Activated CD8-positive, alpha-beta T cell treated with anti-CD3 and anti-CD28 coated beads, Interleukin-2, amount 10 ng/mL, durations not matched to agents 7 days and 5 days (primary cell): ENCODE results near the gene SMTNL2. TPM values are rescaled to one million over a fixed set of nuclear protein-coding genes. Genes with fewer than 3 reads are reported as not detected.

Experiments used
- ATAC-seq: fragments of 150-1000 bp; cut with Tn5 transposase; one replicate; pipeline ENCODE4 v1.10.0; 2021; ENCODE audit warnings: moderate library complexity
- CTCF ChIA-PET: fragments of 350-600 bp; sonication (Branson Sonifier 250); formaldehyde crosslinking; loops from one replicate; lab custom pipeline; 2021; ENCODE audit warnings: antibody characterized with exemption; lab: Charles Lee
- POLR2A ChIA-PET: fragments of 350-600 bp; sonication (Branson Sonifier 250); formaldehyde crosslinking; loops from one replicate; lab custom pipeline; 2021; ENCODE audit warnings: antibody characterized with exemption; lab: Charles Lee
- DNase-seq: peaks from one replicate; pipeline ENCODE4 v3.0.0-alpha.2; 2020
- H3K27ac Mint-ChIP-seq: one replicate; pipeline ENCODE4 v1.8.0; 2021; ENCODE audit warnings: mild to moderate bottlenecking, mixed read lengths
- H3K27me3 Mint-ChIP-seq: one replicate; pipeline ENCODE4 v1.8.0; 2021; ENCODE audit warnings: low read depth, mixed read lengths
- H3K36me3 Mint-ChIP-seq: one replicate; pipeline ENCODE4 v1.8.0; 2021; ENCODE audit warnings: low read depth, mixed read lengths
- H3K4me1 Mint-ChIP-seq: one replicate; pipeline ENCODE4 v1.8.0; 2021; ENCODE audit warnings: low read depth, mixed read lengths
- H3K4me3 Mint-ChIP-seq: one replicate; pipeline ENCODE4 v1.8.0; 2021; ENCODE audit warnings: mild to moderate bottlenecking, mixed read lengths
- H3K9me3 Mint-ChIP-seq: one replicate; pipeline ENCODE4 v1.8.0; 2022; ENCODE audit warnings: mixed read lengths; ENCODE audit not compliant: insufficient read depth
- total RNA-seq, 2 experiments: library from RNA; stranded (reverse); gene quantifications; one replicate each; pipeline ENCODE4 v1.2.3, GENCODE V29; 2021

Gene SMTNL2
- total RNA-seq, 2 experiments from 2014 or later = not detected

DNA sequence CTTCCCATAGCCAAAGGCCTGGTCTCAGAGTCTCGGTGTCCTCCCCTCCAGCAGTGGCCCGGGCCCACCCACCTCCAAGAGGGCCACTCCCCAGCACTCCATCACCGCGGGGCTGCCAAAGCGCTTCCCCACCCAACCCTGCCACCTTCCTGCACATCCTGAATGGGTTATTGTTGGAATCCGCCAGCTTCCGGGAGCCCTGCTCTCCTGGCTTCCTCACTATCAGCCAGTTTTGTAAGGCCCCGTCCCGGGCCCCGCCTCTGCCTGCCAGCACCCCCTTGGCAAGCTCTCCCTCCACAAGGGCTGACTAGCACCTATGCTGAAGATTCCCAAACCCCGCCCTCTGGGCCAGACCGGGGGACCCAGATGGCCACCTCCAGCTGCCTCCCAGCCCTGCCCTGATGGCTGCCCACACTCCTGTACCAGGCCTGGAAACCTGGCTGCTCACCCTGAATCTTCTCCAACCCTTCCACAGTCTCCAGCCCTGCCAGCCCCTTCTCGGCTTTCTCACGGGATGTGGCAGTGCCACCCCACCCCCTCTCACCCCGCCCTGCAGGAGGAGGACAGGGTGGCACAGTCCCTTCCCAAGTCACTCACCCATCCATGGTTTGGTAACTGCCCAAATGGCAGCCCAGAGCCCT, 43.5 kb upstream of the SMTNL2 start:
- ATAC-seq (no peak), DNase-seq (no peak)
- Mint-ChIP-seq H3K4me3 (no peak overlapping the region), H3K36me3 (peaks cover 18% of the 10 kb centered on the region), H3K4me1 (peaks cover 2% of the 10 kb centered on the region), H3K27ac (no peak overlapping the region), H3K9me3 (no peaks in the 10 kb centered on the region), H3K27me3 (no peaks in the 10 kb centered on the region)
- ChIA-PET POLR2A (no interaction called here), CTCF (interaction anchor here (1.1 kb wide), 1 partner anchor 120 kb away, joined by 3 read pairs; no protein-coding TSS in a partner anchor)

DNA sequence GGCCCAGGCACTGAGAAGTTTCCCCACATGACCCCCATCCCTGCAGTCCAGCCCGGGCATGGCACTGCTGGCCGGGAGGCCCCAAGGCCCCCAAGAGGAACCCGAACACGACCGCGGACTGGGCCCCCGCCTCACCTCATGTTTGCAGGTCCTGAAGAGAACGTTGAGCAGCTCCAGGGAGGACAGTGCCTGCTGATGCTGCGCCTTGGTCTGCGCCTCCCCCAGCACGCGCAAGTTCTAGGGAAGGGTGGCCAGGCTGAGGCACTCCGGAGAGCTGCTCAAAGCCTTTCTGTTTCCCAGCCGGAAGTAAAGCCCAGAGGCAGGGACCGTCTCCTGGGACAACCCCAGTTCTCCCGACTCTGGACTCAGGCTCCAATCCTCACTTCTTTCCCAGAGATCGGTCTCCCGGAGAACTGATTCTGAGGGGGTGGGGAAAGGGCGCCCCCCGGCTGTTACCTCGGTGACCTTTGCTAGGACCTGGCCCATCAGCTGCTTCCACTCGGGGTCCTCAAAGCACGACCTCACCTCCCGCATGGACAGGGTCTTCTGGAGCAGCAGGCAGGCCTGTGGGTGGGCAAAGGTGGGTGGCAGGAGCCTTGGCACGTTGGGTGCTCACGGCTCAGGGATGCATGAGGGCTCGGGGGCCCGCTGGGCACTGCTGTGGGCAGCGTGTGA, 42.9 kb upstream of the SMTNL2 start:
- H3K4me3 Mint-ChIP-seq = no peak overlapping the region
- peaks cover 18% of the 10 kb centered on the region for H3K36me3 Mint-ChIP-seq
- ChIA-PET CTCF (interaction anchor here (1.1 kb wide), 1 partner anchor 121 kb away, joined by 3 read pairs; no protein-coding TSS in a partner anchor), POLR2A (no interaction called here)
- H3K4me1 Mint-ChIP-seq = peaks cover 2% of the 10 kb centered on the region
- no peak overlapping the region for H3K27ac Mint-ChIP-seq
- ATAC-seq = no peak
- no peaks in the 10 kb centered on the region for H3K27me3 Mint-ChIP-seq
- DNase-seq = no peak
- no peaks in the 10 kb centered on the region for H3K9me3 Mint-ChIP-seq

DNA sequence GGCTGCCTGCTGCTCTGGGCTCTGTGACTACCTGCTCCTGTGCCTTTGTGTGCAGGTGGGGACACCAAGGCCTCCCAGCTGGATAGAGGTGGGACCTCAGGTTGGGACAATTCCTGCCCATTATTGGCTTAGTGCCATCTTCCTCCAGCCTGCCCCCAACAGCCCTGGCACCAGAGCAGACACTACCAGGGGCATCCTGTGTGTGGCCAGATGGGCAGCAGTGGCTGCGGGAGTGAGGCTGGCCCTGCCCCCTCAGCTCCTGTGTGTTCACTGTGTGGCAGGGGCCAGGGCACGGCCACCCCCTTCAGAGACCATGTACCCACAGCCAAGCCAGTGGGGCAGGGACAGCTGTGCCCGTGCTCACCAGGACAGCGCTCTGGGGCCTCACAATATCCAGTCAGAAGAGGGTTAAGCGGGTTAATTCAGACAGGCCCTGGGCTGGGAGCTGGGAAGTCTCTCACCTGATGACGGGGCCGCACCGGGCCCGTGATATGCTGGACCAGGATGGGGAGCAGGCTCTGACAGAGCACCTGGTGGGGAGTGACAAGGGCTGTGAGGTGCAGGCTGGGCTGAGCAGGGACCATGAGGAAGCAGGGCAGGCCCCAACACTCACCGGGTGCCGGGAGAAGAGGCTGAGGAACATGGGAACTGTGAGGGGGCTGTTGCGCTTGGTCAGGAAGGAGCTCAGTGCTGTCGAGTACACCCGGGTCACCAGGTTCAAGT, 42.2 kb upstream of the SMTNL2 start:
- Mint-ChIP-seq H3K4me1 (peaks cover under 1% of the 10 kb centered on the region), H3K36me3 (peaks cover 23% of the 10 kb centered on the region), H3K27ac (no peak overlapping the region), H3K27me3 (no peaks in the 10 kb centered on the region), H3K4me3 (no peak overlapping the region), H3K9me3 (no peaks in the 10 kb centered on the region)
- DNase-seq (no peak), ATAC-seq (no peak)
- ChIA-PET POLR2A (no interaction called here), CTCF (no interaction called here)

DNA sequence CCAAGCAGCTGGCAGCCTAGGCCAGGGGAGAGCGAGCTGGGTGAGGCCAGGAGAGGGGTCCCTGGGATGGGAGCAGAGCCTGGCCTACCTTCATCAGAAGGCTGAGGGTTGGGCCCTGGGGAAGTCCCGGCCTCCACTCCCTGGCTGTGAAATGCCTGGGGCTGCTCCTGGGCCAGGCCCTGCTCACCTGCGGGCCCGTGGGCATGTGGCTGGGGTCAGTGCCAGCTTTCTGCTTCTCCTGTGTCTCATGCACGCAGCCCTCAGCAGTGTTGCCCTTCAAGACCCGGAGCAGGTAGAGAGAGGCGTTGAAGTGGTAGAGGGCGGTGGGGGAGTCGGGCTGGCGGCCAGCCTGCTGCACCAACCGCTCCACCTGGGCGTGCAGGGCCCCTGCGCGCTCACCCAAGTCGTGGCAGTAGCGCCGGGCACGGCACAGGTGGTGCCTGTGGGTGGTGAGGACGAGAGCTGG, 41.6 kb upstream of the SMTNL2 start:
- Mint-ChIP-seq H3K27me3 (no peaks in the 10 kb centered on the region), H3K4me3 (no peak overlapping the region), H3K36me3 (peaks cover 25% of the 10 kb centered on the region), H3K27ac (no peak overlapping the region), H3K4me1 (no peaks in the 10 kb centered on the region), H3K9me3 (no peaks in the 10 kb centered on the region)
- ATAC-seq (no peak), DNase-seq (no peak)
- POLR2A ChIA-PET = no interaction called here
- CTCF ChIA-PET = no interaction called here

DNA sequence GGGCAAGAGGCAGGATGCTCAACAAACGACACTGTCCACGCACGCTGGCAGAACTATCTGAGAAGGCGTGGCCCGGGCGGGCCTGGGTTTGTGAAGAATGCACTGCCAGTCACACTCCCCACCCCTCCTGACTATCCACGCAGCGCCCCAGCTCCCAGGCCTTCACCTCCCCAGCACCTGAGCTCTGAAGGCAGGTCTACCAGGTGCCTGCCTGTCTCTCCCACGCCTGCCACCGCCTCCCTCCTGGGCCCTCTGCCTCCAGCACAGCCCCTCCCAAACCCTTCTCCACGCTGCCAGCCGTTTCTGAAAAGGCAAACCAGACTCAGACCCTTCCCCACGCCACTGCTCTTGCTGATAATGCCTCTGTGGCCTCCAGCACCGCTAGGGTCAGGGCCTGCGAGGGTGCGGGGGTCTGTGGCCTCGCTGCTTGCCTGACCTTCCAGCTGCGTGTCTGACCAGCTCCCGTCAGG, 40.7 kb upstream of the SMTNL2 start:
- POLR2A ChIA-PET = no interaction called here
- H3K27ac Mint-ChIP-seq = no peak overlapping the region

DNA sequence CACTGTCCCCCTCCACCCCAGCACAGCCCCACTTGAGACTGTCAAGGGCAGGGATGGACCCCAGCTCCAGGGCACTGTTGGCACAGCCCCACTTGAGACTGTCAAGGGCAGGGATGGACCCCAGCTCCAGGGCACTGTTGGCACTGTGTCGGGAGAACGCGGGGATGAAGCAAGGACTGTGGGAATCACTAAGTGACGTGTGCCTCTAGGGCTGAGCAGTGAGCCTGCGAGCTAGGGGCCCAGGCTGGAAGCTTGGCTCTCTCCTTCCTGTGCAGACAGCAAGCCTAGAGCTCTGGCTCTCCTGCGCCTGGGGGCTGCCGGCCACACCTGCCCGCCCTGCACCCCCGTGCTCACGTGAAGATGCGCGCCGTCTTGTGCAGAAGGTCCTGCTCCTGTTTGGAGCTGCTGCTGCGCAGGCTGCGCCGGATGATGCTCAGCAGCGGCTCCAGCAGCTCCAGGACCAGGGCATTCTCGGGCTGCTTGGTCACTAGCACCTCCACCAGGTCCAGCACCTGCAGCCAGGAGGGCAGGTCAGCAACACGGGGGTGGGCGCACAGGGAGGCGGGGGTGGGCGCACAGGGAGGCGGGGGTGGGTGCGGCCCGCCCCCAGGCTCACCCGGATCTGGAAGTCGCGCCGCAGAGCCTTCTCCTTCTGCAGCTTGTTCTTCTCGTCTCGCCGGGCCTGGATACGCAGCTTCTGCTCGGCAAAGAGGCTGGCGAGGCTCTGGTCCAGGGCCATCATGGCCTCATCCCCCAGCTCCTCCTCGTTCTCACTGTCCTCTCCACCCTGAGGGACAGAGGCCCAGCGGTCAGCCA, 40.0 kb upstream of the SMTNL2 start:
- H3K27me3 Mint-ChIP-seq = no peaks in the 10 kb centered on the region
- ChIA-PET POLR2A (no interaction called here), CTCF (interaction anchor here (1.3 kb wide), 1 partner anchor 124 kb away, joined by 6 read pairs; no protein-coding TSS in a partner anchor)
- no peaks in the 10 kb centered on the region for H3K4me1 Mint-ChIP-seq
- H3K9me3 Mint-ChIP-seq = no peaks in the 10 kb centered on the region
- DNase-seq (no peak), ATAC-seq (no peak)
- peaks cover 29% of the 10 kb centered on the region for H3K36me3 Mint-ChIP-seq
- no peak overlapping the region for H3K4me3 Mint-ChIP-seq
- no peak overlapping the region for H3K27ac Mint-ChIP-seq

More for the DNA sequence above, 40.7 kb upstream of the SMTNL2 start:
- H3K27me3 Mint-ChIP-seq = no peaks in the 10 kb centered on the region
- no peaks in the 10 kb centered on the region for H3K9me3 Mint-ChIP-seq
- CTCF ChIA-PET = no interaction called here
- no peak overlapping the region for H3K4me3 Mint-ChIP-seq
- no peak for DNase-seq
- no peak for ATAC-seq
- peaks cover 27% of the 10 kb centered on the region for H3K36me3 Mint-ChIP-seq
- H3K4me1 Mint-ChIP-seq = no peaks in the 10 kb centered on the region

DNA sequence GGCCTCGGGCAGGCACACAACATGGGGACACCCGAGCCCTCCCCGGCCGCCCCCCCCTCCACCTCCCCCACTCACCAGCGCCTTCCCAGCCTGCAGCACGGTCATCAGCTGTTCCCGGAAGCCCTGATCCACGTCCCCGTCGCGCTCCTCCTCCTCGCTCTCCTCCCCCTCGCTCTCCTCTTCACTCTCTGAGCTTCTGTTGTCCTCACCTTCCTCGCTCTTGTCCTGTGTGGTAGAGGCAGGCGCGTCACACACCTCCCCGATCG, 39.4 kb upstream of the SMTNL2 start:
- Mint-ChIP-seq H3K9me3 (no peaks in the 10 kb centered on the region), H3K4me1 (no peaks in the 10 kb centered on the region), H3K27me3 (no peaks in the 10 kb centered on the region), H3K36me3 (peaks cover 29% of the 10 kb centered on the region), H3K4me3 (no peak overlapping the region), H3K27ac (no peak overlapping the region)
- no peak for DNase-seq
- ATAC-seq = no peak
- CTCF ChIA-PET = interaction anchor here (1.3 kb wide), 1 partner anchor 124 kb away, joined by 6 read pairs; no protein-coding TSS in a partner anchor
- POLR2A ChIA-PET = interaction anchor here (0.6 kb wide), 1 partner anchor 64 kb away, joined by 3 read pairs; no protein-coding TSS in a partner anchor

DNA sequence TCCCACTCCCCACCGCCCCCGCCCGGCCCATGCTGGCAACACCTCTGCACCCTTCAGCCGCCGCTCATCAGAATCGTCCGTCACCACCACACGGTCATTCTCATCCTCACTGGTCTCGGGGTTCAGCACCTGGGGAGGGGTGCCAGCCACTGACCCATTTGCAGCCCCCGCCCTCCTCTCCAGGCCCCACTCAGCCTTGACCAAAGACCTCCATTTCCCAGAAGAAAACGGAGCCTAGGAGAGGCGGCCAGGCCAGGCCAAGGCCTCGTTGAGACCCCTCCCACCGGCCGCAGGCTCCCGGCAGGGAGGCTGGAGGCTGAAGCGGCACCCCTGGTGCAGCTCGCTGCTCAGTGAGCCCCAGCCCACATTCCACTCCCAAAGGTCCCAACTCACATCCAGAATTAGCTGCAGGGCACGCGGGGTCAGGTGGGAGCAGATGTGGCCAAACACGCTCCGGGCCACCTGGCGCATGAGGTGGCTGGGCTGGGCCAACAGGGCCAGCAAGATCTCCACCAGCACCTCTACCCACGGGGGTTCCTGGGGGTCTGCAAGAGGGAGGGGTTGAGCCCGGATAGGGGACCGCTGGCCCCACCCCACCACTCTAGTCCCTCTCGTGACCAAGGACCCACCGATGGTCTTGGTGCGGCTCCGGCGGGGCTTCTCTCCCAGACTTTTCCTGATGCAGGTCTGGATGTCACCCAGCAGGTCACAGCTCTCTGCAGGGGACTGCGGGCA, 38.9 kb upstream of the SMTNL2 start:
- no peak overlapping the region for H3K27ac Mint-ChIP-seq
- ChIA-PET CTCF (interaction anchor here (1.3 kb wide), 1 partner anchor 125 kb away, joined by 6 read pairs; no protein-coding TSS in a partner anchor), POLR2A (interaction anchor here (0.6 kb wide), 1 partner anchor 64 kb away, joined by 3 read pairs; no protein-coding TSS in a partner anchor)
- peaks cover 34% of the 10 kb centered on the region for H3K36me3 Mint-ChIP-seq
- no peak for ATAC-seq
- DNase-seq = no peak
- H3K9me3 Mint-ChIP-seq = no peaks in the 10 kb centered on the region
- no peak overlapping the region for H3K4me3 Mint-ChIP-seq
- no peaks in the 10 kb centered on the region for H3K27me3 Mint-ChIP-seq
- no peaks in the 10 kb centered on the region for H3K4me1 Mint-ChIP-seq

DNA sequence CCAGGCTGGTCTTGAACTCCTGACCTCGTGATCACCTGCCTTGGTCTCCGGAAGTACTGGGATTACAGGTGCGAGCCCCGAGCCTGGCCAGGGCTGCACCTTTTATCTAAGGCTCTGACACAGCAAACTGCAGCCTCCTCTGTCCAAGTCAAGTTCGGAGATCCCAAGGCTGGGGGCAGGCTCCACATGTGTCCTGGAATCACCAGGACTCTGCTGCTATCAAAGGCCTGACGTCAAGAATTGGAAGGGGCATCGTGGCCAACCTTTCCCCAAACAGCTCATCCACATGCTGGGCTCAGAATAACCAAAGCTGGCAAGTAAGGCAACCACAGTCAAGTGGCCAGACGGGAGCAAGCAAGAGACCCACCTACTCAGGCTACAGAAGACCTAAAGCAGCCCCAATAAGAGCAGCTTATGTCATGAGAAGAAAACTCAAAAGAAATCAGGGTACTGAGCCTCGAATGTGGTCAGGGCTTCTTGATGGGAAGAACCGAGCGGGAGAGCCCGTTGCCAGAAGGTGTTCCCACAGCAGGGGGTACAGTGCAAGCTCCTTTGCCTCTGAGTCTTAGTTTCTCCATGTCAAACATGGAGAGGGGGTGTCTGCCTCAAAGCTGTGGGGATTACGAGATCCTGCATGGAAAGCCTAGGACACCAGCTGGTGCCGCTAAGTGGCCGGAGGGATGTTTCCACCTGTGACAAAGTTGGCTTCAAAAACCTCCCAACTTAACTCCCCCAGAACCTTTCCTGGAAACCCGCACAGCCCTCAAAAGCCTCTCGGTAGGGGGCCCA, 37.0 kb upstream of the SMTNL2 start:
- POLR2A ChIA-PET = interaction anchor here (0.7 kb wide), 1 partner anchor 62 kb away, joined by 3 read pairs; no protein-coding TSS in a partner anchor
- H3K9me3 Mint-ChIP-seq = no peaks in the 10 kb centered on the region
- H3K36me3 Mint-ChIP-seq = peaks cover 43% of the 10 kb centered on the region

DNA sequence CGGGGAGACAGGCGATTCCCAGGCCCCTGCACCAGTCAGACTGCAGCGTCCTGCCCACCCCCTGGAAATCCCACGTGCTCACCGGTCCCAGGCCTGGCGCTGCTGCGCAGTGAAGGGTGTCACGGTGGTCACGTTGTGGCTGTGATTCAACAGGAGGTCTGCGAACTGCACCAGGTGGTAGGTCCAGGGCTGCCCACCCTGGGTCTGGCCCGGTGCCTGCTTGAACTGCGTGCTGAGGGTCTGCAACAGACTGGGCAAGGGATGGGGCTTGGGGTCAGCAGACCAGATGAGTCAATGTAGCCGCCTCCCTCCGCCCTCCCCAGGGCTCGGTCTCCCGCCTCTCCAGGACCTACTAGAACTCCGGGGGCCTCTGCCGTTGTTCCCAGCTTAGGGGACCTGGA, 36.3 kb upstream of the SMTNL2 start:
- no peak overlapping the region for H3K27ac Mint-ChIP-seq
- peaks cover 43% of the 10 kb centered on the region for H3K36me3 Mint-ChIP-seq
- CTCF ChIA-PET = no interaction called here
- H3K4me1 Mint-ChIP-seq = no peaks in the 10 kb centered on the region
- no peak for DNase-seq
- no peak overlapping the region for H3K4me3 Mint-ChIP-seq
- POLR2A ChIA-PET = no interaction called here
- H3K9me3 Mint-ChIP-seq = no peaks in the 10 kb centered on the region
- no peak for ATAC-seq
- H3K27me3 Mint-ChIP-seq = no peaks in the 10 kb centered on the region

More for the DNA sequence above, 37.0 kb upstream of the SMTNL2 start:
- Mint-ChIP-seq H3K27ac (no peak overlapping the region), H3K27me3 (no peaks in the 10 kb centered on the region), H3K4me1 (no peaks in the 10 kb centered on the region), H3K4me3 (no peak overlapping the region)
- CTCF ChIA-PET = no interaction called here
- ATAC-seq (no peak), DNase-seq (no peak)
